ENCODE data around the gene SEMA7A. TPM values are rescaled to one million over a fixed set of nuclear protein-coding genes. Genes with fewer than 3 reads are reported as not detected.

Gene SEMA7A
- total and polyA plus RNA-seq, 9 donors, result 3.2 to 98.6 (median 9.0) TPM

- TF ChIP-seq EP300 (IDR thresholded peaks at IDR 0.05) (no peak), CTCF (IDR thresholded peaks at IDR 0.05) (no peak), POLR2A (IDR thresholded peaks at IDR 0.05) (no peak)
- no peak overlapping the region for H3K27ac ChIP-seq
- intact Hi-C loops (cut with DNase I), result no loop called here
- H3K4me1 ChIP-seq (ENCODE audit: insufficient read depth), result peaks cover 2% of the 10 kb centered on the region
- no peaks in the 10 kb centered on the region for H3K9me3 ChIP-seq
- H3K4me3 ChIP-seq, result no peak overlapping the region
- 93 to 100% (median 97%) methylated on average over 12 of the region's 12 CpGs for WGBS, 3 donors
- H3K36me3 ChIP-seq, result no peaks in the 10 kb centered on the region
- H3K27me3 ChIP-seq, result no peaks in the 10 kb centered on the region
- DNase-seq, result no peak
Observed at GRCh38 chr15:74414603-74415338, 19.0 kb downstream of the SEMA7A start.

GRCh38 chr15:74414081-74414580 is 19.6 kb downstream of the SEMA7A start:
- Histone ChIP-seq H3K4me1 (ENCODE audit: insufficient read depth) (peaks cover 2% of the 10 kb centered on the region), H3K36me3 (no peaks in the 10 kb centered on the region), H3K27me3 (no peaks in the 10 kb centered on the region), H3K9me3 (no peaks in the 10 kb centered on the region), H3K27ac (no peak overlapping the region), H3K4me3 (no peak overlapping the region)
- no peak for DNase-seq
- WGBS, 3 donors, result 89 to 97% (median 90%) methylated on average over 5 of the region's 5 CpGs
- TF ChIP-seq EP300 (IDR thresholded peaks at IDR 0.05) (no peak), CTCF (IDR thresholded peaks at IDR 0.05) (no peak), POLR2A (IDR thresholded peaks at IDR 0.05) (no peak)
- intact Hi-C loops (cut with DNase I), result no loop called here

- 86 to 87% (median 86%) methylated on average over 9 of the region's 9 CpGs for WGBS, 3 donors
- Histone ChIP-seq H3K27ac (no peak overlapping the region), H3K27me3 (no peaks in the 10 kb centered on the region), H3K9me3 (no peaks in the 10 kb centered on the region), H3K4me1 (ENCODE audit: insufficient read depth) (no peaks in the 10 kb centered on the region), H3K36me3 (no peaks in the 10 kb centered on the region), H3K4me3 (no peak overlapping the region)
- TF ChIP-seq CTCF (IDR thresholded peaks at IDR 0.05) (no peak), POLR2A (IDR thresholded peaks at IDR 0.05) (no peak)
- no peak for DNase-seq
- intact Hi-C loops (cut with DNase I), result no loop called here
Observed at GRCh38 chr15:74413350-74414080, 20.2 kb downstream of the SEMA7A start.

- 14 to 33% (median 23%) methylated on average over 6 of the region's 6 CpGs for WGBS, 3 donors
- no peak for TF ChIP-seq POLR2A (IDR thresholded peaks at IDR 0.05)
- TF ChIP-seq EP300 (IDR thresholded peaks at IDR 0.05), result no peak
- no peak for TF ChIP-seq CTCF (IDR thresholded peaks at IDR 0.05)
- intact Hi-C loops (cut with DNase I), result no loop called here
- no peak overlapping the region for H3K27ac ChIP-seq
- H3K27me3 ChIP-seq, result no peaks in the 10 kb centered on the region
- no peak for DNase-seq
- H3K4me1 ChIP-seq (ENCODE audit: insufficient read depth), result peaks cover 7% of the 10 kb centered on the region
- no peaks in the 10 kb centered on the region for H3K36me3 ChIP-seq
- H3K4me3 ChIP-seq, result no peak overlapping the region
- no peaks in the 10 kb centered on the region for H3K9me3 ChIP-seq
Observed at GRCh38 chr15:74412159-74412558, 21.6 kb downstream of the SEMA7A start.
